Measurements from ENCODE around the gene PWWP3B.
"Not testable (repeated sequence)": the region's sequence is repeated elsewhere in the genome, so short reads cannot be mapped to it uniquely, and the experiment has no call there.

The PWWP3B gene

GRCh38 chrX:106168107-106168506 lies at the start of gene PWWP3B:
Gene PWWP3B, plus strand, starts transcription at chrX:106168305. Its CDS starts 37,128 bp downstream, at chrX:106205433.
- DNase-seq (ENCODE audit: low read depth): no peak

- no peak for DNase-seq (ENCODE audit: low read depth)
Measured at GRCh38 chrX:106139048-106139447, 29.1 kb upstream of the PWWP3B start.

GRCh38 chrX:106144755-106145639 lies 23.1 kb upstream of the PWWP3B start:
- DNase-seq (ENCODE audit: low read depth): no peak

DNA sequence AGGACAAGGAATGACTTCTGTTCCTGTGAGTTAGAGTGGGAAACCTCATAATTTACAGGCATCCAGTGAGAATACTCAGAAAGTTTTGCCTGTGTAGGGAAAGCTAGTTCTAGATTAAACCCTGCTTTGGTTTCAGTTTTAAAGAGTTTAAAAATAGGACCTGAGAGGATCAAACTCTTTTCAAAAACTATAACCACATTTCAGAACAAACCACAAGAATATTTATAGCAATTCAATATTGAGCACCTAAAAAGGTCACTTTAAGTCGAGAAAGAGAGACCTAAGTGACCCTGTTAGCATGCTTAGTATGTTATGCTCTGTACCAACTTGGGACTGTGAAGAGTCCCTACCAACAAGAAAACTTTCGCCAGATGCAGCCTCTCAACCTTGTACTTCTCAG lies 17.4 kb upstream of the PWWP3B start:
- DNase-seq (ENCODE audit: low read depth): no peak

- DNase-seq (ENCODE audit: low read depth): no peak
Measured at GRCh38 chrX:106159861-106160282, 8.2 kb upstream of the PWWP3B start.

- no peak for DNase-seq (ENCODE audit: low read depth)
Measured at GRCh38 chrX:106170318-106170717, 2.2 kb downstream of the PWWP3B start.

DNA sequence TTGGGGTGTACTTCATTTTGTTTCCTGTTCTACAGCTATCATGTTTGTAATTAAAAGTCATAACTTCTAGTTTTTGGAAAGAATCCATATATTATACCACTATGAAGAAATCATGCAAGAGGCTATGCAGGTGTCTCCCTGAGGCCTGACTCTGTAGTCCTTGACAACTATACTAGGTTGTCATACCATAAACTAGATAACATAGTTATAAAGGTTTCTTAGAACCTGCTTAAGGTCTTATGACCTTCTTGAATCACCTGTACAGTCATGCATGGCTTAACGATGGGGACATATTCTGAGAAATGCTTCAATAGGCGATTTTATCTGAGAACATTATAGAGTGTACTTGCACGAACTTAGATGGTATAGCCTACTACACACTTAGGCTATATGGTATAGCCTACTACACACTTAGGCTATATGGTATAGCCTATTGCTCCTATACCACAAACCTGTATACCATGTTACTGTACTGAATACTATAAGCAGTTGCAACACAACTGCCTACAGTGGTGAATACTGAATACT lies 3.3 kb downstream of the PWWP3B start:
- no peak for DNase-seq (ENCODE audit: low read depth)

DNA sequence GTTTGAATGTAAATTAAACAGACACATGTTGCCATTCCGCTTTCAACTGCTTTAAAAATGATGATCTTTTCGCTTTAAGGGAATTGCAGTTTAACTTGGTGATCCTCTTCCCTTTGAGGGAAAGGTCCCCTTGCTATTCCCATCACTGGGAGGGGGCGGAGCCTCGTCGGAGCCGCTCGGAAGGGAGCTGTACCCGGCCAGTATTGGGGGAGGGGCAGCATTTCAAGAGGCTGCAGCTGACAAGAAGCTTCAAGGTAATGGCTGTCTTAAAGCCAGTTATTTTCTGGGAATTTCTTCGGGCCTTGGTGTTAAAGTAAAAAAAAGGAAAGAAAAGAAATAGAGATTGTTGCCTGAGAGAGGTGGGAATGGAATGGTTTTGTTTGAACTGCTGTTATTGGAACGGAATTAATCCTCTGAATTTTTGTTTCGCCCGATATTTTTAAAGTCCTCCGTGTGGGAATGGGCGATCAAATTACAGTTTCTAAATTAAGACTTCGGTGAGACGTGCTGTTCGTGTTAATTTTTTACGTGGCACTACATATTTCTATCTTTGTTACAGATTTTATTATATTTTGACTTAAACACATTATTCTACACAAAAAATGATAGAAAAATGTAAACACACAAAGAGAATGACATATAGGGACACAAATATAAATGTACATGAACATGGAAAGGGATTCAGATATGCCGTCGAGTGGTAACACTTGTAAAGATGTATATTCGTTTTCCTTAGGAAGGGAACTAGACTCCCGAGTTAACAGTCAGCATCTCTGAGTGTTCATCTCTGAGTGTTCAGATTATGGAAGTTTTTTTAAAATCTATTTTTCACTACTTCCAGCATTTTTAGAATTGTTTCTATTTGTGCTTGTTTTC lies 9.2 kb downstream of the PWWP3B start:
- no peak for DNase-seq (ENCODE audit: low read depth)

DNA sequence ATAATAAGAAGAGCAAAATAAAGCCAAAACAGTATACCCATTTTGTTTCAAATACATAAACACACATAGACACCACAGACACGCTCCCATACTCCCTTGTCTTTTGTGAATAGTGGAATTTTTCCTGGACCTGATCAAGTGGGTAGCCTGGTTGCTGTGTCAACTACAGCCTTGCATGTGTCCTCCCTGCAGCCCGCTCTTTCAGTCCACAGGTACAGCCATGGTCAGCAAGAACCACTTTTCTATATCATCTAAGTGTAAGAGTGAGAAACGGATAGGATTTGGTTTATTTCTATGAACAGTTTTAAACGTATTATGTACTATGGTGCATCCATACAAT lies 9.8 kb downstream of the PWWP3B start:
- DNase-seq (ENCODE audit: low read depth): no peak

DNA sequence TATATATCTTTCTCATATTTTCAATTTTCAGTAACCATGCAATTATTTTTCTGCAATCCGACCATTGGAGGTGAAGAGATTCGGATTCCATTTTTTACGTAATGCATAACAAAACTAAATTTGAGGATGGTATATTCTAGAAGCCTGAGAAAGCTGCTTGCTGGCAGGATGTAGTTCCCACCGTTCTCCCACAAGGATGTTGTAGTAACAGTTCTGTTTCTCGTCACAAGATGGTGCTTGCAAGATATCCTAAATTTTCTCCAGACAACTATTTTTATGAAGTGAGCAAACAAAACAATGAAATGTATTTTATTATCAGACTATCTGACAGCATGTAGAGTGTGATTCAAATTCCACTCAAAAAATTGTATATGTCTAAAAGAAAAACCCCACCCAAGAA lies 10.7 kb downstream of the PWWP3B start:
- no peak for DNase-seq (ENCODE audit: low read depth)

GRCh38 chrX:106183685-106184084 lies 15.6 kb downstream of the PWWP3B start:
- DNase-seq (ENCODE audit: low read depth): not testable (repeated sequence)

DNA sequence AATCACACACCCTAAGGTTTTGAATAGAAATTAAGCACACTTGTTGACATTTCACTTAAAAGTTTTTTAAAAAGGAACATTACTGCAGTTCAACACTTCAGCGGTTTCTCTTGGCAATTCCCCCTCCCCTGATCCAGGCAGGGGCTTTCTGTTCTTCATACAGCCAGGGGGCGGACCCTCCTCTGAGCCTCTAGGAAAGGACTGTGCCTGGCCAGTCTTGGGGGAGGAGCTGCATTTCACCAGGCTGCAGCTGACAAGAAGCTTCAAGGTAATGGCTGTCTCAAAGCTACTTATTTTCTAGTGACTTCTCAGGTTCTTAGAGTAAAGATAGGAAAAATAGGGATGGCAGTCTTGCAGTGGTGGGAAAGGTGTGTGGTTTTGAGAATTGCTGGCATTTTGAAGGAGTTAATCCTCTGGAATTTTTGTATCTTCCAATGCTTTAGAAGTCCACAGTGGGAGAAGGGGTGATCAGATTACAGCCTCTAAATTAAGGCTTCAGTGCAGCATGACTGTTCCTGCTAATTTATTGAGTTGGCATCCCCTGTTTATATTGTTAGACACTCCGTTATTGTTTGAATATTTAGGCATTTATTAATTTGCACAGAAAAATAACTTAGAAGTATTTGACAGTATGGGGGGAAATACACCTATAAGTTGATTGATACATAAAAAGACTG lies 33.5 kb downstream of the PWWP3B start:
- DNase-seq (ENCODE audit: low read depth): no peak

DNA sequence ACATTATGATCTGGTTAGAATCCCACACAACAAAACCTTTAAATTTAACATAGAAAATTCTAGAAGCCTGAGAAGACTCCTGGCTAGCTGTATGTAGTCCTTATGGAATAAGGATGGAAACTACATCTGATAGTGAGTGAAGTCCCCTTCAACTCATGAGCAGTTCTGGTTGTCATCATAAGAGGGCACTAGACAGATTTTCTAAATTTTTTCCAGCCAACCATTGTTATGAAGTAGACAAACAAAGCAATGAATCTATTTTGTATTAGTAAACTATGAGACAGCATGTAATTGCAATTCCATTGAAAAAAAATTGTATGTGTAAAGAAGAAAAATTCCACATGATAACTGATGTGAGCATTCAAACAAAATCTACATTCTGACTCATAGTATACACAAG lies 35.2 kb downstream of the PWWP3B start:
- no peak for DNase-seq (ENCODE audit: low read depth)

DNA sequence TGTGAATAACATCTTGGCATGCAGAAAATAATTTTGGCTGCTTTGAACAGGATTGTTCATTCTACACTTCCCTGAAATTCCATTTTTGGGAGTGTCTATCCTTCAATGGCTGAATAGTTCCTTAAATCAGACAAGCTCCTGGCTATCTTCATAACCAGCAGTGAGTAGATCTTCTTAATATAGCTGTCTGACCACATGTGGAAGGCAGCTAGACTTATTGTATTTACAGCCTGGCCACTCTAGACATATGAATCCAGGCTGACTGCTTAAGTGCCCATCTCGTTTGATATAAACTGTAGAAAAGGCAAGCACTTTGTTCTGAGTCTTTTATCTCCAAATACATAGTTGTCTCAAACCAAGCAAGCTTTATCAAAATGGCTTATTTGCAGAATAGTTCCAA lies 40.0 kb downstream of the PWWP3B start:
- no peak for DNase-seq (ENCODE audit: low read depth)

Measured in activated T-helper 9 cell treated with anti-CD3 and anti-CD28 coated beads, Interleukin-2, amount 50 U/mL, for 16 hours (primary cell).